ENCODE measurements around the gene TPX2. TPM values are rescaled to one million over a fixed set of nuclear protein-coding genes. Genes with fewer than 3 reads are reported as not detected.

The TPX2 gene
- total RNA-seq, 2 donors from 2014 or later, result 21.8 to 74.5 TPM

DNA sequence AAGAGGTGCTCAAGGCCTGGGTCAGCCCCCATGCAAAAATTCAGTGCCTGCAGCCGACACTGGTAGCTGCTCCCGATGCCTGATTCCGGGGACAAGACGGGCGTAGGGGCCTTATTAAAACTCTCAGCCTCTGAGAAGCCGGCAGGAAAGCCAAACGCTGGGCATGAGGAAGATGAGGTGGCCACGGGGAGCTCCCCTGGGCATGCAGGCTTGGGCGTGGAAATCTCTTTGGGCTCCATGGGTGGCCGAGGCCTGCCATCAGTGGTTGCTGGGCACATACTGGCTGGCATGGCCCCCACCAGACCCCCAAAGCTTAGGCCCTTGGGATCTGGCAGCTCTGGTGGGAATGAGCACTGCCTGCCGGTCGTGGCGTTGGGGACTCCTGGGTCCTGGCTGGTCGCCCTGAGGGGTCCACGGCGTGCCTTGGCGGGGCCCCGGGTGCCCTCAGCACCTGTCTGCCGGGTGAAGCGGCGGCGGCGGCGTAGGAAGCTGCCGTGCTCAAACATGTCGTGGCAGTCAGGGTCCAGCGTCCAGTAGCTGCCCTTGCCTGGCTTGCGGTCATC lies 105.7 kb downstream of the TPX2 start:
- no peak overlapping the region for H3K9ac ChIP-seq (ENCODE audit: low read depth in 2 of 2, low read length in 2 of 2)
- intact Hi-C loops (cut with DNase I), result no loop called here
- DNase-seq, result no peak

DNA sequence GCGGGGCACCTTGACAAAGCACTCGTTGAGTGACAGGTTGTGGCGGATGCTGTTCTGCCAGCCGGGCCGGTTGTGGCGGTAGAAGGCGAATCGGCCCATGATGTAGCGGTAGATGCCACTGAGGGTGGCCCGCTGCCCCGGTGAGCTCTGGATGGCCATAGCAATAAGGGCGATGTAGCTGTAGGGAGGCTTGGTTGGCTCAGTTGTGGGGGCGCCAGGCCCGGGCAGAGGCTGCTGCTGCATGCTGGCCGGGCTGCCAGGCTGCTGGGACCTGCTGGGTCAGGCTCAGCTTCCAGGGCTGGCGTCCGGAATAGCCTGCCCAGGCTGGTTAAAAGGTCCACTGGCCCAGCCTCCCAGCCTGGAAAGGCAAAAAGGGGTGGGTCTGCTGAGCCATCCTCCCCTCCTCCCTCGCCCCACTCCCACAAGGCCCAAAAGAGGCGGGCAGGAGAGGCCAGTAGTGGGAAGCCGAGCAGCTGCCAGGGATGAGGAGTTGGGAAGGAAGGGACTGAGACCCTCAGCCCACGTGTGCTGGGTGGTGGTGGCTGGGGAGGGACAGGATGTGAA lies 106.3 kb downstream of the TPX2 start, which contains the start of gene FOXS1:
Gene FOXS1, minus strand, starts transcription at position 305 of the 564 bp plus-strand sequence. Its CDS starts 62 bp downstream, at position 243.
- no peaks in the 10 kb centered on the region for H3K36me3 ChIP-seq
- H3K27me3 ChIP-seq, result no peaks in the 10 kb centered on the region
- no peak for DNase-seq
- no peak within 1 kb of the TSS for H3K9ac ChIP-seq (ENCODE audit: low read depth in 2 of 2, low read length in 2 of 2)
- TF ChIP-seq, protein P1, sequence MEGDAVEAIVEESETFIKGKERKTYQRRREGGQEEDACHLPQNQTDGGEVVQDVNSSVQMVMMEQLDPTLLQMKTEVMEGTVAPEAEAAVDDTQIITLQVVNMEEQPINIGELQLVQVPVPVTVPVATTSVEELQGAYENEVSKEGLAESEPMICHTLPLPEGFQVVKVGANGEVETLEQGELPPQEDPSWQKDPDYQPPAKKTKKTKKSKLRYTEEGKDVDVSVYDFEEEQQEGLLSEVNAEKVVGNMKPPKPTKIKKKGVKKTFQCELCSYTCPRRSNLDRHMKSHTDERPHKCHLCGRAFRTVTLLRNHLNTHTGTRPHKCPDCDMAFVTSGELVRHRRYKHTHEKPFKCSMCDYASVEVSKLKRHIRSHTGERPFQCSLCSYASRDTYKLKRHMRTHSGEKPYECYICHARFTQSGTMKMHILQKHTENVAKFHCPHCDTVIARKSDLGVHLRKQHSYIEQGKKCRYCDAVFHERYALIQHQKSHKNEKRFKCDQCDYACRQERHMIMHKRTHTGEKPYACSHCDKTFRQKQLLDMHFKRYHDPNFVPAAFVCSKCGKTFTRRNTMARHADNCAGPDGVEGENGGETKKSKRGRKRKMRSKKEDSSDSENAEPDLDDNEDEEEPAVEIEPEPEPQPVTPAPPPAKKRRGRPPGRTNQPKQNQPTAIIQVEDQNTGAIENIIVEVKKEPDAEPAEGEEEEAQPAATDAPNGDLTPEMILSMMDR (IDR thresholded peaks at IDR 0.05), result no peak
- H3K4me1 ChIP-seq, result no peaks in the 10 kb centered on the region
- intact Hi-C loops (cut with DNase I), result no loop called here
- H3K4me3 ChIP-seq, result no peak within 1 kb of the TSS
- no peak within 1 kb of the TSS for H3K27ac ChIP-seq
- H3K9me3 ChIP-seq, result no peaks in the 10 kb centered on the region

More for the DNA sequence above, 105.7 kb downstream of the TPX2 start:
- H3K9me3 ChIP-seq, result no peaks in the 10 kb centered on the region
- H3K4me3 ChIP-seq, result no peak overlapping the region
- no peaks in the 10 kb centered on the region for H3K36me3 ChIP-seq
- no peaks in the 10 kb centered on the region for H3K4me1 ChIP-seq
- TF ChIP-seq, protein P1 (IDR thresholded peaks at IDR 0.05), result no peak
- H3K27me3 ChIP-seq, result no peaks in the 10 kb centered on the region
- no peak overlapping the region for H3K27ac ChIP-seq

DNA sequence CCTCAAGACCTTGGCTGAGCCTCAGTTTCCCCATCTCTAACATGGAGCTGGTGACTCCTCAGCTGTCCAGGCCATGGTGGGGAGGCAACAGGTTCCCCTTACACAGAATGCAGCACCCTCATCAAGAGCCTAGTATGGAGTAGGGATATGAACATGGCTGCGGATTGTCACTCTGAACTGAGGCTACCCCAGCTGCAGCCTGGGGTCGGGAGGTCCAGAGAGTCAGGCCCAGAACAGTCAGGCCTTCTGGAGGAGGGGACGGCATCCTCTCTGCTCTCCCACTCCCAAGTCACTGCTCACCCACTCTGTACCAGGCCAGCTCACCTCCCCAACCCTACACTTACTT lies 107.7 kb downstream of the TPX2 start:
- no peak for DNase-seq
- no peak overlapping the region for H3K27ac ChIP-seq
- TF ChIP-seq, protein P1 (IDR thresholded peaks at IDR 0.05), result no peak
- no peaks in the 10 kb centered on the region for H3K4me1 ChIP-seq
- no peak overlapping the region for H3K4me3 ChIP-seq
- no peaks in the 10 kb centered on the region for H3K27me3 ChIP-seq
- H3K9ac ChIP-seq (ENCODE audit: low read depth in 2 of 2, low read length in 2 of 2), result no peak overlapping the region
- intact Hi-C loops (cut with DNase I), result no loop called here
- H3K9me3 ChIP-seq, result no peaks in the 10 kb centered on the region
- H3K36me3 ChIP-seq, result no peaks in the 10 kb centered on the region

DNA sequence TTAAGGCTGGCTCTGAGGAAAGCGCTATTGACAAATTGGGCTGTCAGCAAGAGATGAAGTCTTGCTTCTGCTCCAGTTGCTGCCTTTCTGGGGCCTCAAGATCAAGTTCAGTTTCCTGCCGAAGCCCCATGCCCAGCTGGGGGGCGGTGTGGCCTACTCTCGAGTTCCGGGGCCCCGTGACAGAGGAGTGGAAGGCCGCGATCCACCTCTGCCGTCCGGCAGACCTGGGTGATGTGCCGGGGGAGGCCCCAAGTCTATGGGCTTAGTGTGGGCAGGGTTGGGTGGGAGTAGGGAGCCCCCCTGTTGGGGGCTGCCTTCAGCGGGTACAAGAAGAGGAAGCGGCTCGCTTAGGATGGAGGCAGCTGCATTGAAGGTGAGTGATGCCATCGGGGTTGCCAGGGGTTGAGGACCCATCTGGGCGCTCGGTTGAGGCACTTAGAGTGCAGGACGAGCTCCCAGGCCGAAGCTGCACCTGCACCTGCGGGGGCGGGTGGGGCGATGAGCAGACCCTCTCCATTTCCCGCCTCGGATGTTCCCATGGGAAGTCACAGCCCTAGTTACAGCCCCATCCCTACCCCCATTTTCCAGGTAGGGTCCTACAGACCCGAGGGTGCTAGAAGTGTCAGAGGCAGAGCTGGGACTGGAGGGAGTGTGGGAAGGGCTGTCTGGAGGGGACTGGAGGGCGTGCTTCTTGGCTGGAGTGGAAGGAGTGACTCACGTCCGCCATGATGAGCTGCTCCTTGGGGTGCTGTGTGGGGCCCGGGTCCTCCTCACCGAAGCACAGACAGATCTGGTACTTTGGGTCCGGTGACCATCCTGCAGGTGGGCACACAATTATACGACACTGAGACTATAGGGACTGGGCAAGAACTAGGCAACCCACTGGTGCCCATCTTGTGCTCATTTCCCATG lies 109.3 kb downstream of the TPX2 start:
- Histone ChIP-seq H3K9me3 (no peaks in the 10 kb centered on the region), H3K27me3 (no peaks in the 10 kb centered on the region), H3K4me3 (no peak overlapping the region), H3K36me3 (no peaks in the 10 kb centered on the region), H3K27ac (no peak overlapping the region), H3K9ac (ENCODE audit: low read depth in 2 of 2, low read length in 2 of 2) (no peak overlapping the region), H3K4me1 (no peaks in the 10 kb centered on the region)
- TF ChIP-seq, protein P1 (IDR thresholded peaks at IDR 0.05), result no peak
- DNase-seq, result no peak
- intact Hi-C loops (cut with DNase I), result no loop called here

DNA sequence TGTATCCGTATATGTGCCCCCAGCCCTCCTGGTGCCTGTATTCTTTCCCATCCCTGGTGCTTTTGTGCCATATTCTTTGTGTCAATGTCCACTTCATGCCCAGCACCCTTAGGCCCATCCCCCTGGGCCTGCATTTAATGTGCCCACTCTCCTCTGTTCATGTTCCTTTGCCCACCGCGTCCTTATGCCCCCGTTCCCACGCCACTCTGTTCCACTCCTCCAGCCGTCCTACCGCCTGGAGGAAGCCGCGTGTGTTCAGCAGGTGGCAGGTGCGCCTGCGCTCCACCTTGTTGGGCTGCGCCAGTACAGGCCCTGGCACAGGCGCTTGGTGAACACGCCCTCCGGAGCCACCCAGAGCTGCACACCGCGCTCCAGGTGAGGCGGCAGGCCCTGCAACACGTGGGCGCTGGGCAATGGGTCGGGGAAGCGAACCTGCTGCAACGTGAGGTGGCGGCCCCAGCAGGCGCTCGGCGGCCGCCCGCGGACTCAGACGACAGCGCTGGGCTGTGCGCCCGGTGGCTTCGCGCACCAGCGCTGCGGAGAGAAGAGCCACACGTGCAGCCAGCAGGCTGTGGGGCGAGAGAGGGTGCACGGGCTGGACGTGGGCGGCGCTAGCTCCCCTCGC lies 110.3 kb downstream of the TPX2 start:
- Histone ChIP-seq H3K4me1 (no peaks in the 10 kb centered on the region), H3K9me3 (no peaks in the 10 kb centered on the region), H3K36me3 (no peaks in the 10 kb centered on the region), H3K27ac (no peak overlapping the region), H3K4me3 (no peak overlapping the region), H3K27me3 (no peaks in the 10 kb centered on the region), H3K9ac (ENCODE audit: low read depth in 2 of 2, low read length in 2 of 2) (no peak overlapping the region)
- intact Hi-C loops (cut with DNase I), result no loop called here
- TF ChIP-seq, protein P1 (IDR thresholded peaks at IDR 0.05), result no peak
- peak; percentile 57 for DNase-seq

All from colonic mucosa (tissue), 4 donors.